Activated CD4-positive, CD25-positive, alpha-beta regulatory T cell (primary cell): Measurements from ENCODE around the gene CIDEC.
"Not testable (repeated sequence)": the region's sequence is repeated elsewhere in the genome, so short reads cannot be mapped to it uniquely, and the experiment has no call there.

ENCODE experiments used
- DNase-seq, 4 experiments: peaks; one replicate each; lab custom pipeline; 2025; lab: John Stamatoyannopoulos, UW

CIDEC gene

GRCh38 chr3:9875448-9875847, 4.6 kb downstream of the CIDEC start:
- no peak for DNase-seq

GRCh38 chr3:9872067-9872466, 8.0 kb downstream of the CIDEC start:
- not testable (repeated sequence) for DNase-seq

GRCh38 chr3:9870978-9871377, 9.1 kb downstream of the CIDEC start:
- DNase-seq = no peak

GRCh38 chr3:9869955-9870354, 10.1 kb downstream of the CIDEC start:
- DNase-seq = no peak

- no peak for DNase-seq
Observed at GRCh38 chr3:9867106-9867505, 12.9 kb downstream of the CIDEC start.

- no peak for DNase-seq
Observed at GRCh38 chr3:9866639-9867038, 13.4 kb downstream of the CIDEC start.

- DNase-seq = not testable (repeated sequence)
Observed at GRCh38 chr3:9865125-9865637, 14.9 kb downstream of the CIDEC start.

GRCh38 chr3:9864200-9864927, 15.7 kb downstream of the CIDEC start:
- DNase-seq = no peak

- DNase-seq = no peak
Observed at GRCh38 chr3:9863058-9863772, 16.8 kb downstream of the CIDEC start.

GRCh38 chr3:9862391-9863057, 17.5 kb downstream of the CIDEC start:
- DNase-seq = peak in 2 of 4 experiments; percentile 6 to 14

- DNase-seq = no peak
Observed at GRCh38 chr3:9861626-9862130, 18.4 kb downstream of the CIDEC start.

- DNase-seq = no peak
Observed at GRCh38 chr3:9861201-9861600, 18.9 kb downstream of the CIDEC start.

- no peak for DNase-seq
Observed at GRCh38 chr3:9859530-9860025, 20.5 kb downstream of the CIDEC start.

- DNase-seq = no peak
Observed at GRCh38 chr3:9855594-9855993, 24.5 kb downstream of the CIDEC start.

- not testable (repeated sequence) for DNase-seq
Observed at GRCh38 chr3:9854291-9854940, 25.6 kb downstream of the CIDEC start.

- no peak for DNase-seq
Observed at GRCh38 chr3:9852528-9852927, 27.5 kb downstream of the CIDEC start.

- DNase-seq = not testable (repeated sequence)
Observed at GRCh38 chr3:9851926-9852325, 28.1 kb downstream of the CIDEC start.

GRCh38 chr3:9851383-9851782, 28.7 kb downstream of the CIDEC start:
- not testable (repeated sequence) for DNase-seq

GRCh38 chr3:9848860-9849259, 31.2 kb downstream of the CIDEC start:
- not testable (repeated sequence) for DNase-seq

- DNase-seq = not testable (repeated sequence)
Observed at GRCh38 chr3:9847870-9848269, 32.2 kb downstream of the CIDEC start.

GRCh38 chr3:9846931-9847488, 33.0 kb downstream of the CIDEC start:
- DNase-seq = no peak
